Kidney capillary endothelial cell (primary cell): Measurements from ENCODE around the gene LANCL2.

Source experiments
- DNase-seq: peaks from one replicate; pipeline ENCODE4 v3.0.0-alpha.2; 2018; ENCODE audit warnings: low spot score

The LANCL2 gene

DNA sequence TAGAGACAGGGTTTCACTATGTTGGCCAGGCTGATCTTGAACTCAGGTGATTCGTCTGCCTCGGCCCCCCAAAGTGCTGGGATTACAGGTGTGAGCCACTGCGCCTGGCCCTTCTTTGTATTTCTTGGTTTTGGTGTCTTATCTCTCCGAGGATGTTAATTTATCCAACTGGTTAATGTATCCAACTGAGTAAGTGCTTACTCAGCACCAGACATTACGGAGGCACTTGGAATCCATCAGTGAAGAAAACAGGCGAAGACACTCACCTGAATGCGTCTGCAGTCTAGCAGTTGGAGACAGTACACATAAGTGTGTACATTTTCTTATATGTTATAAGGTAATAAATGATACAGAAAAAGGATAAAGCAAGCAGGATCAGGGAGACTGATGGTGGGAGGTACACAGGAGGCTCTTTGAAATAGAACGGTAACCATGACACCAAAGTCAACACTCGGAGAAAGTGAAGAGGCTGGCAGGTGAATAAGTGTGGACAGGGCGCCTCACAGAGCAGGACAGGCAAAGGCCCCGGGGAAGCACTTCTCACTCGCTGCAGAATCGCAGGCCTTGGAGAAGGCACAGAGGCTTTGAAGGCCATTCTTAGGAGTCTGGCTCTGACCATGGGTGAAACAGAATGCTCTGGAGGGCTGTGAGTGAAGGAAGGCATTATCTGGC is 73.1 kb downstream of the LANCL2 start:
- no peak for DNase-seq

DNA sequence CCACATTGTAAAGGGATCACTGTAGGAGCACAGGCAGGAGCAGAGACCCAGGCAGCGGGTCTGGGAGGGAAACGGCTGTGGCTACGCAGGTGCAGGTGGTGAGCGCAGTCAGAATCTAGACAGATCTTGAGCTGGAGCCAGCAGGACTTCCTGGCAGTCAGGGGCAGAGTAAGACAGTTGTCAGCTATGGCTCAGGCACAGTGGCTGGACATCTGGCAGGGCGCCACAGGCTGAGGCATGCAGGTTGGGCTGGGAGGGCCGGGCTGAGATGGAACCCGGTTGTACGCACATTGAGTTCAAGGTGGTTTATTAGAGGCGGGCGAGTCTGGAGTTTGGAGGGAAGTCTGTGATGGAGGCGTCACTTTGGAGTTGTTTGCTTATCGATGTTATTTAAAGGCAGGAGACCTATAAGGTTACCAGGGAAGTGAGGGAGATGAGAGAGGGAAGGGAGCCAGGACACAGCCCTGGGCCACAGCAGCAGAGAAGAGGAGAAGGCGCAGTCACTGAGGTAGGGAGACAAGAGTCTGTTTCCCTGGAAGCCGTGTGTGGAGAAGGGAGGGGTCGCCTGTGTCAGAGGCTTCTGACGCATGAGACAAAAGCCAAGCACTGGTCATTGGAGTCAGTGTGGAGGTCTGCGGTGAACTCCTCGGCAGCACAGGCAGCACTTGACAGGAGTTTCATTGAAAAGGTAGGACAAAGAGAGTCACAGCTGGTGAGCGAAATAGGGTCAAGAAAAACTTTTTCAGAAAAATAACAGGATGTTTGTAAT is 73.8 kb downstream of the LANCL2 start:
- DNase-seq = peak; percentile 36

DNA sequence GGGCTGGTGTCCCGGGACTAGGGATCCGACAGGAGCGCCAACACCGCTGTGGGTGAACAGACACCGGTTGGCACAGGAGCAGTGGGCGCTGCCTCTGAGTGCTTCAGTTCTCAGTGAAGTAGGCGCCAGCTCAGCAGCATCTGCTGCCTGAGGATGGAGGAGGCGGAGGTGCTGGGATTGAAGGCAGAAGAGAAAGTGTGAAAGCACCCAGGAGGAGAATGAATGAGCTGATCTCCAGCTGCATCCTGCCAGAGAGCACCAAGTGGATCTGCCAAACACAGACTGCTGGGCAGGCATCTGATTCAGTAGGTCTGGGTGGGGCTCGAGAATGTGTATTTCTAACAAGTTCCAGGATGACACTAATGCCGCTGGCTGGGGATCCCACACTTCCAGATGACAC is 74.5 kb downstream of the LANCL2 start:
- DNase-seq = no peak

DNA sequence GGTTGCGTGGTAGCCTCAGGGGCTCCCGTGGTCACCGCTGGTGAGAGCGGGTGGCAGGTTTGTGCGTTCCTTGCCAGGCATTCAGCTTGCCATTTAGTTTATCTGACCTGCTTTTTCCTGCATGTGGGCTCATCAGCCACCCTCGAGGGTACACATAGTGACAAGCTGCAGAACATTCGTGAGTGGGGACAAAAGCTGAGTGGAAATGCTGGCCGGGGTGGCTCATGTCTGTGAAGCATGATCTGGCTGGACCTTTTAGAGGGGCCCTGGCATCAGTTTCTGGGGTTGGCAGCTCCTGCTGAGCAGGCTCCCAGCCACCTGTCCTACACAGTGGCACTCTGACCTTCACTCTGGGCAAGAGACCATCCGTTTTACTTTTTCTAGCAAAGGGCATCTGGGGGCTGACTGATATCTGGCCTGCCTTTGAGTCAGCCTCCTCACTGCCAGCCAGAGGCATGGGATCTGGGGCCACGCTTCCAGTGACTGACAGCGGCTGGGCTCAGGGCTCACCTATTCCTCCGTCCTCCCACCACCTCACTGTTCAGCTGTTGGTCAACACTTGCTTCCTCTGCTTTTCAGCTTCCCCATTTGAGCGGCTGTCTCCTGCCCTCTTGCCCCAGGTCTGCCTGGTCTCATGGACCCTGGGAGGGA is 75.0 kb downstream of the LANCL2 start:
- DNase-seq = no peak

DNA sequence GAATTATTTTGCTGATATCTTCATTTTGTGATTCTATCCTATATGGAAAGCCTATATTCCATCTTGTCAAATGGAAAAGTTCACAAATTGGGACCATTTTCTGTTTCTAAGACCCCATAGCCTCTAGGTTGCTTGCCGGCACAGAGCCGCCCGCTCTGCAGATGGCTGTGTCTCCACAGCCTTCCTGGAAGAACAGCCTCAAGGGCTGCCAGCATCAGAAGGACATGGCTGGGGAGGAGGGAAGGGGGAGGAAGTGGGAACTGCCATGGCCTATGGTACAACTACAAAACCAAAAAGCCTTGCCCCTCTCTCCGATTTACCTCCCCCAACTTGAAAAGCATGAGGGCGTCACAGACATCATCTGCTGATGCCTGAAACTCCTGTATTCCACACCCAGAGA is 75.9 kb downstream of the LANCL2 start:
- no peak for DNase-seq

DNA sequence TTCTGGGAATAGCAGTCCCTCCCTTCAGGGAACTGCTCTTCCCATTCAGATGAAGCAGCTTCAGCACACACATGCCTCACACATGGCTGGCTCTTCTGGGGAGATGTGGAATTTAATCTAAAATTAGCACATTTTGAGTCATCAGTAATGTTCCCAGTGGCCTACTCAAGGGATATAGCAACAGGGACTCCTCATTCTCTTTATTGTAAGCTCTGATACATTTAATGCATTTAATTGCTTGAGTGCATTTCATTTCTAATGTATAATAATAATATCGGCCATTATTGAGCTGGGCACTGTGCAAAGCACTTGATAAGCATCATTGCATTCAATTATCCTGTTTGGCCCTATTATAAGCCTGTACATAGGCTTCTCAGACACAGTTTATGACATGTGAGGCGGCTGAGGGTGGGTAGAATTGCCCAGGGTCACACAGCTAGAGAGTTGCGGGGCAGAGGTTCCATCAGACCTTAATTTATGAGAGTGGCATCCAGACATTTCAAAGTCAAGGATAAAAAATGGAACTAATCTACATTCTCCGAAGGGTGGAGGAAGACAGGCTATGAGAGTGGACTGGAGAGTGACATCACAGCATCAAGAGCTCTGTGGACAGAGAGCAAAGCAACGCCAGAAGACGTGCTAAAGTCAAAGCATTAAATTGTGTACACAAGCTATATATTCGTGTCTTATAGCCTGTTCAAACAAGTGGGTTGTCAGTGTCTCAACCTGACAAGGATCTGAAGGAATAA is 76.8 kb downstream of the LANCL2 start:
- DNase-seq = no peak

DNA sequence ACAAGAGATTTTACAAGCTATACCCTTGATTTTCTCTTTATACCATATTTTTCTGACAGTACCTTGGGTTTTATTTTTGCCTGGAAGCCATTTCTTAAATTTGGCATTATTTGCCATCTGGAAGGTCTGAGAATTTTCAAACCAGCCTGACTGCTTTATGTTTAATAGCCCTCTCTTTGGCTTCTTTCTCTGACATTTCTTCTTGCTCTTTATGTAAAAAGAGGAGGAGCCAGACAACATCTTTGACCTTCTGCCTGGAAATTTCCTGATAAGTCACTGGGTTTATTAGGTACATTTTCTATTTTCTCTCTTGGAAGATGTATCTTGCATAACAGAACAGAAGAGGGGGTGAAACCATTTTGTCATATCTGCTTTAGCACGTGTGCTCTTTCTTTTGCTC is 79.6 kb downstream of the LANCL2 start:
- no peak for DNase-seq

DNA sequence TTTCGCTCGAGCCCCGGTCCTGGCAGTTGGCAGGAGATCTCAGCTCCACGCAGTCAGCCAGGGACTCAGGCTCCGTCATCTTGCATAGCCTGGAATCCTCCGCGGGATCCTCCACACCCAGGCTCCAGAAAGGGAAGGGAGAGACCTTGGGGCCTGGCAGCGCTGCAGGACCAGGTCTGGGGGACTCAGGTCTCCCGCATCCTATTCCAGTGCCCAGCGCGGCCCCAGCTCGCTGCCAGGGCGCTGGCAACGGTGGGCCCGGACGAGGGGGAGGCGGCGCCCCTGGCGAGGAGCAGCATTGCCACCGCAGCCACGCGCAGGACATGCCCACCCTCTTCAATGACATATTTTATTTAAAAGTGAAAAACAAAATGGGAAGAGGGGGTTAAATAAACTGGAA is 83.4 kb downstream of the LANCL2 start:
- no peak for DNase-seq

DNA sequence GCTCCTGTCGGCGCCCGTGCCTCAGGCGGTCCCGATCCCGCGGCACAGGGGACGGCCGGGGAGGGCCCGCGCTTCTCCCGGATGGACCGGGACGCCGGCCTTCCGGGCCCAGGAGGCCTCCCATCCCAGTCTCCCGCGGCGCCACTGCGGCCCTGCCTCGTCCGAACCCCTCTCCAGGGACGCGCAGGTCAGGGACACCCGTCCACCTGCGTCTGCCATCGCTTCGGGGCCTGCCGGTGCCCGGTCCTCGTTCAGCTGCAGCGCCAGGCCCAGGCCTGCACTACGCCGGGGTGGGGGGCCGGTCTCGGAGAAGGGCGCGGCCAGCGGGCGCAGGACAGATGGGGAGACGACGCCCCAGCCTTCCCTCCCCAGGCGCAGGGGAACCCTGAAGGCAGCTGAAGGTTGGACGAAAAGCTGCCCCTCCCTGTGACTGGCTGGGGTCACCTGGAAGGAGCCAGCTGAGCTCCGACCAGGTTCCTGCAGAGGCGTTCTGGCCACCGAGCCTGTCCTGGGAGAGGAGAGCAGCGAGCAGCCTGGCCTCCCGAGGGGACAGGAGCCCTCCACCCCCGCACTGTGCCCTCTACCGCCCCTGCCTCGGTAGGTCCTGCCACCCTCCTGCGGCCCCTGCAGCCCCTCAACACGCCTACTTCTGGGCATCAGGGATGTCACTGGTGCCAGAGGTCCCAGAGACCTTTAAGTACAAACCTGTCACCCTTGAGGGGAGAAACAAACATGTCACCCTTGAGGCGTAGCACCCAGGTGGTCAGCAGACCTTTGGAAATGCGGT is 84.3 kb downstream of the LANCL2 start:
- DNase-seq = no peak

DNA sequence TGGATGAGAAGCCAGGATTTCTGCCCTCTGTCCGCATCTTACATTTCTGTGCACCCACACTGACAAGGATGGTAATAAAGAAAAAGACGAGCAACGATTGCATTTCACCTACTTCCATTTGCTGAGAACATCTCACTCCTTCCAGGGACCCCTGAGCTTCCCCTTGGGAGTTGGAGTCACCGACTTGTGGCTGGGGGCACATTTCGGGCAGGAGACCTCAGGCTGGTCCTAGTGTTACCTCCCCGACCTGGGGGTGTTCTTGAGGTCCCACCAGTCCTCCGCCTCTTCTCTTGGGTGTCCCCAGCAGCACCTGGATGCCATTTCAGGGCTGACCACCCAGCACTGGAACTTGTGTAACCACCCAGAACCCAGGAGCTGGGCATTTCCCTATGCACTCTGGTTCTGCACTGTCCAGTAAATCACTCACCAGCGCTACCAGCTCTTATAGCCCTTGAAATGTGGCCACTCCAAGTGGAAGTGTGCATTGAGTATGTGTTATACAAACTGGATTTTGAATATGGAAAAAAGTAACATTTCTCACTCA is 84.9 kb downstream of the LANCL2 start:
- no peak for DNase-seq

DNA sequence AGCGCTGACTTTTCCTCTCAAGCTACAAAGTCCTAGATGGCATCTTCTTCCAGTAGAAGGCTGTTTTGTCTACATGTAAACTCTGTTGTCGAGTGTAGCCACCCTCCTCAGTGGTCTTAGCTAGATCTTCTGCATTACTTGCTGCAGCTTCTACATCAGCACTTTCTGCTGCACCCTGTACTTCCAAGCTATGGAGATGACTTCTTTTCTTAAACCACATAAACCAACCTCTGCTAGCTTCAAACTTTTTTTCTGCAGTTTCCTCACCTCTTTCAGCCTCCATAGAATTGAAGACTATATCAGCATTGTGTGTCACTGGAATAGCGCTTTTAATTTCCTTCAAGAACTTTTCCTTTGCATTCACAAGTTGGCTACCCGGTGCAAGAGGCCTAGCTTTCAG is 87.8 kb downstream of the LANCL2 start:
- no peak for DNase-seq

DNA sequence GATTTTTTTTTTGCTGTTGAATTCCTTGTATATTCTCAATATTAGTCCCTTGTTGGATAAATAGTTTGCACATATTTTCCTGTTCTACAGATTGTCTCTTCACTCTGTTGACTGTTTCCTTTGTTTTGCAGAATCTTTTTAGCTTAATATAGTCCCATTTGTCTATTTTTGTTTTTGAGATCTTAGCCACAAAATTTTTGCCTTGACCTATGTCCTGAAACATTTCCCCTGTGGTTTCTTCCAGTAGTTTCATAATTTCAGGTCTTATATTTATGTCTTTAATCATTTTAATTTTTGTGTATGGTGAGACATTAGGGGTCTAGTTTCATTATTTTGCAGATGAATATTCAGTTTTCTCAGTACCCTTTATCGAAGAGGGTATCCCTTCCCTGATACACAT is 92.7 kb downstream of the LANCL2 start:
- no peak for DNase-seq

DNA sequence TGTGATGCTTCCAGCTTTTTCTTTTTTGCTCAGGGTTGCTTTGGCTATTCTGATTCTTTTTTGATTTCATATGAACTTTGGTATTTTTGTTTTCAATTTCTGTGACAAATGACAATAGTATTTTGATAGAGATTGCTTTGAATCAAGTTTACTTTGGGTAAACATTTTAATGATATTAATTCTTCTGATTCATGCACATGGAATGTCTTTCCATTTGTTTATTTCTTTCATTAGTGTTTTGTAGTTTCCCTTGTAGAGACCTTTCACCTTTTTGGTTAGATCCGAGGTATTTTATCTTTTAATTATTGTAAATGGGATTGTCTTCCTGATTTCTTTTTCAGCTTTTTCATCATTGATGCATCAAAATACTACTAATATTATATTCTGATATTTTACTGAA is 93.2 kb downstream of the LANCL2 start:
- DNase-seq = no peak

DNA sequence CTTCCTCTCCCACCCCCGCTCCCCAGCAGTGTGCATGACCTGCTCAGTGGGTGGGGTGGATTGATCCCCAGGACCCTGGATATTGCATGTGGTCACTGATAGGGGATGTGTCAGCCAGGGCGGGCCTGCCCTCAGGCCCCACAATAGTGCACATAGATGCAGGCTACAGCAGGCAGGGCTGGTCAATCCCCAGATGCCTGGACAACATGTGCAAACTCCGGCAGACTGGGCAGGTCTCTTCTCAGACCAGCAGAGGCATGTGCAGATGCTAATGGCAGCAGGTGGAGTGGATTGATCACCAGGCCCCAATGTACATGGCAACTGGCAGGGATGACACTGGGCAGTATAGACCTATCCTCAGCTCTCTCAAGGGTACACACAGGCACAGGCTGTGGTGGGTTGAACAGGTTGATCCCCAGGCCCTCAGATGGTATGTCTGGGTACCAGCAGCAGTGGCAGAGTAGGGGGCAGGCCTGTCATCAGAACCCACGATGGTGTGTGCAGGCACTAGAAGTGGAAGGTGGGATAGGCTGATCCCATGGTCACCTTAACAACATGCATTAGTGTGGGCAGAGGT is 98.6 kb downstream of the LANCL2 start:
- DNase-seq = no peak

DNA sequence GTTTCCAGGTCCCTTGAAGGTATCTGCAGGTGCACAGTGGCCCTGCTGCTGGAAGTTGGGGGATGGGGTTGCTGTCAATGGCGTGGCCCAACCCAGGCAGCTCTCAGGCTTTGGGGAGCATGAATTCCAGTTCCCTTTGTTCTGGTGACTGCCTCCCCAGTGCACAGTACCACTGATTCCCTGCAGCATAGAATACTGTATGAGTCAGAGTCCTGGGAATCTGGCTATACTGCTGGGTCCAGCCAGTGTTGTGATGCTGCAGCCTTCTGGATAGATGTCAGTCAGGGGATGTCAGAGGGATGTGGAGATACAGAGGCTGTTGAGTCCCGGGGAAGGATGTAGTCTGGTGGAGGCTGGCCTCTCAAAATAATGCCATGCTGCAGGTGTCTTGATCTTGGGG is 99.3 kb downstream of the LANCL2 start:
- DNase-seq = no peak

DNA sequence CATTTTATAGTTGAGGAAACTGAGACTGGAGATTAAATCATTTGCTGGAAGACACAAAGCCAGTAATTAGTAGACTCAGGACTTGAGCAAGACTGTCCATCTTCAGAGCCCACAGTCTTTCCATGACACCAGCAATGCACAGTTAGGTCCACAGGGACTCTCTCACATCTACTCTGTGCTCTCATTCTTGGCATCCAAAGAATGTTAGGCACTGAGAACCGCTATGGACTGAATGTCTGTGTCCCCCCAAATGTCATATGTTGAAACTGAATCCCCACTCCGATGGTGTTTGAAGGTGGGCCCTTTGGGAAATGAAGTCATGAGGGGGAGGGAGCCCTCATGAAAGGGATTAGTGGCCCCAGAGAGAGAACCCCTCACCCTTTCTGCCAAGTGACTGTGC is 100.6 kb downstream of the LANCL2 start:
- no peak for DNase-seq

DNA sequence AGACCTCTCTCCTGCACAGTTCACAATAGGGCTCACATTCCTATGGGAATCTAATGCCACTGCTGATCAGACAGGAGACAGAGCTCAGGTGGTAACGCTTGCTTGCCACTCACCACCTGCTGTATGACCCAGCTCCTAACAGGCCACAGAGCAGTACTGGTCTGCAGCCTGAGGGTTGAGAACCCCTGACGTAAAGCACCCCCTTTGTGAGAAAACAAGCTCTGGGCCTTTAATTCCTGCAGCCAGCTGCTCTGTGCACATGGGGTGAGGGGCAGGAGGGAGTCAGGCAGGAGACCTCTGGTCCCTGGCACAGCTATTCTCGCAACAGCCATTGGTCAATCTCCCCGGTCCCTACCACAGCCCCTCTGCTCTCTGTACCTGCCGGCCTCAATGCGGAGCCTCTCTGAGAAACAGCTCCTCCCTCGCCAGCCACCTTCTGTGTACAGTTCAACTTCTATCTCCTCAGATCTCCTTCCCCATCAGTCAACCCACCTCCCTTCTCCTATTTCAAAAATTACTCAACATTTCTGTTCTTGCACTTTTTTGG is 102.0 kb downstream of the LANCL2 start:
- no peak for DNase-seq

DNA sequence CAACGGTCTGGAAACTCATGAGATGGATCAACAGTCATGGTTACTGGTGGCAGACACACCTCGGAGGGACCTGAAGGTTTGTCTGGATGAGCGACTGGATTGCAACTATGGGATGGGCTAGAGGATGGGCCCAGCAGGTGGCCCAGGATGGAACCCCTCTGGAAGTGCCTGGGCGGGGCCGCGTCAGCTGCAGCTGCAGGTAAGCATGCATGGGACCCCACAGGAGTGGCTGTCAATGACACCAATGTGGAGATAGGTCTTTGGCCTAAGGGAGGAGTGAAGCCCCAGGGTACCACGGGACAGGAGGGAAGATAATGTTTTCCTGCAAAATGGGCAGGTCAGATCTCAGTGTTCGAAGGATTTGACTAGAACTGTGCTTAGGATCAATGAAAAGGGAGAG is 103.4 kb downstream of the LANCL2 start:
- DNase-seq = no peak

DNA sequence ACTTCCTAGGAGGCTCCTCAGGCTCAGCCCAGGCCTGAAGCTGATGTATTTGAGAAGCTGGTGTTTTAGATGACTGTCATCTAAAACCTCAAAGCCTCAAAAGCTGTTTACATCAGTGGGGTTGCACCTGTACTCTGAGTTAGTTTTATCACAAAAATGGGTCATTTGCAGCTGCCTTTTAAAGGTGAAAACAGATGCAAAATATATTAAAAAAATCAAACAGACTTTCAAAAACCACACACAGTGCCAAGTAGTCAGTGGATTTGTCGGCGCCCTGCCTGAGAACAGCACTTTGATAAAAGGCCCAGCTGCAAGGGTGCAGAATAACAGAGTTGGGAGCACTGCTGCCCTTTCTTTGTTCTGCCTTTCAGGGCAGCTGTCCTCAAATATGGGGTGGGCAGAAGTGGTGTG is 104.1 kb downstream of the LANCL2 start:
- DNase-seq = no peak

DNA sequence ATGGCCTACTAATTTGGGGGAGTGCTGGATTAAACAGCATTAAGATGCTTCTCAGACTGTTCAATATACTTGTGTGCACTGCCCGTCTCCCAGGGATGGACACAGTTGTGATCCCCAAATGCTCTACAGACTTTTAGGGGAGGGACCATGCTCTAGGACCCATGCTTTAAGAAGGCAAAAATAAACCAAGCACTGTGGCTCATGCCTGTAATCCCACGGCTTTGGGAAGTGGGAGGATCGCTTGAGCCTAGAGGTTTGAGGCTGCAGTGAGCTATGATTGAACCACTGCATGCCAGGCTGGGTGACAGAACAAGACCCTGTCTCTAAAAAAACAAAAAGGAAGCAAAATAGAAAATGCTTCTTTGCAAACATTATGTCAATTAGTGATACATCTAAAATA is 104.6 kb downstream of the LANCL2 start:
- no peak for DNase-seq

DNA sequence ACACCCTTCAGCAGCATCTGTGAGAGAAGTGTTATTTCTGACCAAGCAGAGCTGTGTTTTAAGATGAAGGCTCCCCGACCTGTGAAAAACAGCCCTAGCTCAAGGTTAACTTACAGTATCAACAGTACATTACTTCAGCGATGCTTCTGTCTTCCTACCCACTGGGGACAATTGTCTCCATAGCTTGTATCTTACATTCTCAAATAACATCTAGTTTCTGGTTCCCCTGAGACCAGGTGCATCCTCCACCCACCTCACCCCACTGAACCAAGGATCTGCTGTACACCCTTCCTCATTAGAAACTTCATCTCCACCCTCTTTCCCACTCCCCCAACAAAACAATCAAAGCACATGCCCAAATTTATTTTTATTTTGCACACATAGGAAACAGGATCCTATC is 105.1 kb downstream of the LANCL2 start:
- DNase-seq = no peak
